K562 (cell line): ENCODE results near the gene TBL1X. TPM values are rescaled to one million over a fixed set of nuclear protein-coding genes. Genes with fewer than 3 reads are reported as not detected.

Source experiments
- AFF1 ChIP-seq, 2 experiments: fragments of 450-650 bp; IDR thresholded peaks; 2 replicates each; pipeline ENCODE4 v1.6.1; 2018; ENCODE audit warnings: mild to moderate bottlenecking in 2 of 2, low read depth in 1 of 2; ENCODE audit not compliant: partially characterized antibody in 2 of 2
- ATF7 ChIP-seq: fragments of 450-650 bp; IDR thresholded peaks from 2 replicates; pipeline ENCODE4 v1.7.1; 2014; ENCODE audit warnings: mild to moderate bottlenecking, moderate library complexity
- CSDE1 ChIP-seq, 2 experiments: fragments of 450-650 bp; IDR thresholded peaks; 2 replicates each; pipeline ENCODE4 v1.6.1; 2016; ENCODE audit warnings: mild to moderate bottlenecking in 1 of 2
- HDGF ChIP-seq: fragments of 450-650 bp; IDR thresholded peaks from 2 replicates; pipeline ENCODE4 v1.6.1; 2016
- HMG20A ChIP-seq: fragments of 450-650 bp; formaldehyde crosslinking; conservative IDR thresholded peaks from 2 replicates; pipeline ENCODE4 v1.4.0; 2020; ENCODE audit warnings: mild to moderate bottlenecking, mixed read lengths
- SRSF7 ChIP-seq: fragments of 200-400 bp; formaldehyde crosslinking; optimal IDR thresholded peaks from 2 replicates; pipeline ENCODE3; 2017; ENCODE audit warnings: mild to moderate bottlenecking, low read depth, low read length
- ZKSCAN1 ChIP-seq: fragments of 150-350 bp; IDR thresholded peaks from 2 replicates; pipeline ENCODE4 v1.6.1; 2016; ENCODE audit warnings: low read depth, low read length
- polyA plus RNA-seq, 8 experiments: library from polyadenylated mRNA; depleted of rRNA in 4 of 8; stranded (reverse) in 5 of 8; unstranded in 3 of 8; fragments of >200 nt; fragmentation: Nextera tagmentation in 2 of 8; fragmentation: Illumina TruSeq in 1 of 8; extraction: Ambion mirVana in 2 of 8; extraction: Trizol in 1 of 8; gene quantifications; 2 replicates each; pipeline versions ENCODE4 v1.2.1 to v1.2.3, GENCODE V29; 2011 to 2014; ENCODE audit warnings: inconsistent platforms in 1 of 8, missing spikeins in 1 of 8
- total RNA-seq, 7 experiments: library from RNA; depleted of rRNA in 6 of 7; stranded (reverse); fragments of >200 nt in 6 of 7; fragmentation: Illumina TruSeq in 2 of 7; extraction: Trizol in 2 of 7; gene quantifications; 2 replicates each; pipeline versions ENCODE4 v1.2.1 to v1.2.3, GENCODE V29; 2011 to 2021; ENCODE audit warnings: low replicate concordance in 1 of 7
- TF ChIP-seq, protein P1 (sequence below), 2 experiments: IDR thresholded peaks; 2 replicates each; pipeline ENCODE4 v1.6.1; 2012; ENCODE audit warnings: improper control_type of control experiment in 2 of 2, low read depth in 2 of 2, low read length in 2 of 2, borderline replicate concordance in 1 of 2
- TF ChIP-seq, protein P2 (sequence below), 2 experiments: fragments of 450-650 bp; conservative IDR thresholded peaks; 2 replicates each; pipeline ENCODE4 v1.6.1; 2017; ENCODE audit warnings: mild to moderate bottlenecking in 2 of 2, moderate library complexity in 2 of 2

TBL1X gene
- total and polyA plus RNA-seq, 9 of the 15 experiments (the other 6 are each of a cell fraction or from before 2014, with no cell fraction given): 6.0 to 49.6 (median 19.7) TPM

- TF ChIP-seq AFF1 (IDR thresholded peaks at IDR 0.05; ENCODE audit: low read depth in 1 of 2, partially characterized antibody in 2 of 2) (no peak), HDGF (no peak), CSDE1 (IDR thresholded peaks at IDR 0.05) (no peak), HMG20A (CRISPR knock-in tag) (no peak), SRSF7 (no peak), ATF7 (peak; percentile 31; the same call in 1 of the 2 replicates), ZKSCAN1 (no peak)
- TF ChIP-seq, protein P1, sequence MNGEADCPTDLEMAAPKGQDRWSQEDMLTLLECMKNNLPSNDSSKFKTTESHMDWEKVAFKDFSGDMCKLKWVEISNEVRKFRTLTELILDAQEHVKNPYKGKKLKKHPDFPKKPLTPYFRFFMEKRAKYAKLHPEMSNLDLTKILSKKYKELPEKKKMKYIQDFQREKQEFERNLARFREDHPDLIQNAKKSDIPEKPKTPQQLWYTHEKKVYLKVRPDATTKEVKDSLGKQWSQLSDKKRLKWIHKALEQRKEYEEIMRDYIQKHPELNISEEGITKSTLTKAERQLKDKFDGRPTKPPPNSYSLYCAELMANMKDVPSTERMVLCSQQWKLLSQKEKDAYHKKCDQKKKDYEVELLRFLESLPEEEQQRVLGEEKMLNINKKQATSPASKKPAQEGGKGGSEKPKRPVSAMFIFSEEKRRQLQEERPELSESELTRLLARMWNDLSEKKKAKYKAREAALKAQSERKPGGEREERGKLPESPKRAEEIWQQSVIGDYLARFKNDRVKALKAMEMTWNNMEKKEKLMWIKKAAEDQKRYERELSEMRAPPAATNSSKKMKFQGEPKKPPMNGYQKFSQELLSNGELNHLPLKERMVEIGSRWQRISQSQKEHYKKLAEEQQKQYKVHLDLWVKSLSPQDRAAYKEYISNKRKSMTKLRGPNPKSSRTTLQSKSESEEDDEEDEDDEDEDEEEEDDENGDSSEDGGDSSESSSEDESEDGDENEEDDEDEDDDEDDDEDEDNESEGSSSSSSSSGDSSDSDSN (IDR thresholded peaks at IDR 0.05; ENCODE audit: borderline replicate concordance in 1 of 2, low read depth in 2 of 2, low read length in 2 of 2): no peak
- TF ChIP-seq, protein P2, sequence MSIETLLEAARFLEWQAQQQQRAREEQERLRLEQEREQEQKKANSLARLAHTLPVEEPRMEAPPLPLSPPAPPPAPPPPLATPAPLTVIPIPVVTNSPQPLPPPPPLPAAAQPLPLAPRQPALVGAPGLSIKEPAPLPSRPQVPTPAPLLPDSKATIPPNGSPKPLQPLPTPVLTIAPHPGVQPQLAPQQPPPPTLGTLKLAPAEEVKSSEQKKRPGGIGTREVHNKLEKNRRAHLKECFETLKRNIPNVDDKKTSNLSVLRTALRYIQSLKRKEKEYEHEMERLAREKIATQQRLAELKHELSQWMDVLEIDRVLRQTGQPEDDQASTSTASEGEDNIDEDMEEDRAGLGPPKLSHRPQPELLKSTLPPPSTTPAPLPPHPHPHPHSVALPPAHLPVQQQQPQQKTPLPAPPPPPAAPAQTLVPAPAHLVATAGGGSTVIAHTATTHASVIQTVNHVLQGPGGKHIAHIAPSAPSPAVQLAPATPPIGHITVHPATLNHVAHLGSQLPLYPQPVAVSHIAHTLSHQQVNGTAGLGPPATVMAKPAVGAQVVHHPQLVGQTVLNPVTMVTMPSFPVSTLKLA (conservative IDR thresholded peaks at IDR 0.05): no peak
These were observed 6.3 kb upstream of the TBL1X start (continued) for GRCh38 chrX:9458516-9459078.
